Islet precursor cell (in vitro differentiated cells): Measurements from ENCODE around the gene PPAN.

Experiments used
- DNase-seq: peaks from one replicate; pipeline ENCODE4 v3.0.0-alpha.2; 2018

PPAN gene

DNA sequence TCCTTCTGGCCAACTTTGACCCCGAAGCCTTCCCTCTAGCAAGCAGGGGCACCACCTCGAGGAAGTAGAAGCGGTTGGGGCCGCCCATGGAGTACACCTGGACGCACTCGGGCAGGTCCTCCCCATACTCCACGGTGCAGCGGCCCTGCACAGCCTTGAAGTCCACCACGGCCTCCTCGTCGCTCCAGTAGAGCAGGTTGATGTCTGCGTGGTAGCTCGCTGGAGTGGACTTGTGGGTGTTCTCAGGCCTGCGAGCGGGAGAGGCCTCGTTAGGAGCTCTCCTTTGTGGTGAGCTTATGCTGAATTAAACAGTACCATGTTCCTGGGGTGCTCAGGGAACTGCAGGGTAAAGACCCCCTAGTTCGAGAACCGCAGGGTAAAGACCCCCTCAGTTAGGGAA is 35.8 kb downstream of the PPAN start:
- no peak for DNase-seq

GRCh38 chr19:10142701-10143375 is 36.7 kb downstream of the PPAN start:
- DNase-seq: no peak

DNA sequence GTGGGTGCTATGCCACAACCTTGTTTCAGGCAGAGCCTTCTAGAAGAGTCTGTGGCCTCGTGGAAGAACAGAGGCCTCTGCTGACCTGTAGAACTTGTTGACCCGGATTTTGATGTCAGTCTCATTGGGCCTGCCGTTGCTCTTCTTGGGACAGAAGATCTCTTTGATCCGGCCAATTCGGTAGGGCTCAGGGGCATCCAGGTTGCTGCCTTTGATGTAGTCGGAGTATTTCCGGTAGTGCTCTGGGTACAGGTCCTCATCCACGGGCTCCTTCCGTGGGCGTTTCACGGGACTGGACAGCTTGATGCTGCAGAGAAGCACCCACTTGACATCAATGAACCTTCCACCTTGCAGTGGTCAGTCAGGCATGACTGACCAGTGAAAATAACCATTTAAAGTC is 37.5 kb downstream of the PPAN start:
- DNase-seq: no peak

DNA sequence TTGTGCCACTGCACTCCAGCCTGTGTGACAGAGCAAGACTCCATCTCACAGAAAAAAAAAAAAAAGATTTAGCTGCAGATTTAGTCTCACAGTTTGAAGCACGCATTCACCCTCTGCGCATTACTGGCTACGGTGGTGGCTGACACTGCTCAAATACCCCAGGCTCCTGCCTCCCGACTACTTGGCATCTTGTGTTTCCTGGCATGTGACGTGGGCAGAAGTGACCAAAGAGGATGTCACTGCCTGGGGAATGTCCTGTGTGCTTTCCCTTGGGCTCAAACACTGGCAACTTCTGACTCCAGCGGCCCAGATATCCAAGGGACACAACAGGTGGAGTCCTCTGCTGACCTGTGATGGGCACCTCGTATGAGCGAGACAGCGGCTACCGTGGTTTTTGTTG is 38.2 kb downstream of the PPAN start:
- no peak for DNase-seq

- no peak for DNase-seq
Observed at GRCh38 chr19:10145031-10145430, 38.9 kb downstream of the PPAN start.

- DNase-seq: no peak
Observed at GRCh38 chr19:10146142-10146541, 40.0 kb downstream of the PPAN start.

GRCh38 chr19:10149427-10149826 is 43.3 kb downstream of the PPAN start:
- no peak for DNase-seq

- DNase-seq: no peak
Observed at GRCh38 chr19:10151521-10151920, 45.4 kb downstream of the PPAN start.

DNA sequence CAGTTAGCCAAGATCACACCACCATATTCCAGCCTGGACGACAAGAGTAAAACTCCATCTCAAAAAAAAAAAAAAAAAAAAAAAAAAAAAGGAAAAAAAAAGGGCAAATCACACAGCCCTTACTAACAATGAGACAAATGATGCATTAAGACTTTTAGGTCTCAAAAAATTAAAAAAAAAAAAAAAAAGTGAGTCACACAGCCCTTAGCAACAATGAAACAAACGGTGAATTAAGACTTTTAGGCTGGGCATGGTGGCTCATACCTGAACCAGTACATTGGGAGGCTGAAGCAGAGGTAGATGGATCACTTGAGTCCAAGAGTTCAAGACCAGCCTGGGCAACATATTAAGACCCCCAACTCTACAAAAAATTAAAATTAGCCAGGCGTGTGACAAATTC is 45.9 kb downstream of the PPAN start:
- no peak for DNase-seq

- no peak for DNase-seq
Observed at GRCh38 chr19:10155839-10156238, 49.7 kb downstream of the PPAN start.

- DNase-seq: no peak
Observed at GRCh38 chr19:10158071-10158470, 51.9 kb downstream of the PPAN start.

DNA sequence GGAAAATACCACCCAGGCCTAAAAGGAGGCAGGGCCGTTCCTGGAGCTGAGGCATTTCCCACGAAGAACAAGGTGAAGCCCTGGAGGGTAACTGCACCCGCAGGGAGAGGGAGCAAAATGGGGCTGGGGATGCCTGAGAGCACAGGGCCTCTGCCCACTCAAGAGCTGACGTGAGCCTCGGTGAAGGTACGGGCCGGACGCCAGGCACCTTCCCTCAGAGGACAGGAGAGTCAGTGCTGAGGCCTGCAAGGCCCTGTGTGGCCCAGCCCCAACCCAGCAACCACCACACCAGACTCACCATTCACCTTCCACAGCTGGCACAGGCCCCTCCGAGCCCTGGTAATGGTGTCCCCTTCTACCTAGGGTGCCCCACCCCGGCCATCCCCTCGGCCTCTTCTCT is 52.3 kb downstream of the PPAN start:
- DNase-seq: no peak

GRCh38 chr19:10159610-10160009 is 53.4 kb downstream of the PPAN start:
- DNase-seq: no peak
